K562 (cell line): ENCODE measurements around the gene LETM1. TPM values are rescaled to one million over a fixed set of nuclear protein-coding genes. Genes with fewer than 3 reads are reported as not detected.

Experiments
- ATAC-seq: fragments of 200-7000 bp; cut with Tn5 transposase; 3 replicates; pipeline ENCODE4 v1.9.1; 2020; ENCODE audit warnings: moderate library complexity
- BruUV-seq: library from RNA; stranded (reverse); fragments of 400-500 nt; replicated peaks from 2 replicates; lab custom pipeline; 2021; lab: Mats Ljungman, UMichigan
- CTCF ChIA-PET: fragments of 300-600 bp; formaldehyde crosslinking; extraction: SDS; loops from one replicate; lab custom pipeline; 2021; ENCODE audit warnings: low intra/inter-chr PET ratio; lab: Yijun Ruan, JAX
- POLR2A ChIA-PET: fragments of 300-600, 350-650 bp; sonication (Branson Sonifier 250); formaldehyde crosslinking; extraction: SDS; loops from one replicate; lab custom pipeline; 2021; ENCODE audit warnings: antibody characterized with exemption, inconsistent platforms; lab: Yijun Ruan, JAX
- DNase-seq, 4 experiments: peaks; one replicate each; pipeline versions ENCODE4 v3.0.0 to v3.0.0-alpha.2; 2011 to 2018; ENCODE audit warnings: low spot score in 3 of 4, mixed read lengths in 3 of 4; ENCODE audit errors: extremely low read depth in 1 of 4
- FAIRE-seq: peaks from 2 replicates; lab custom pipeline; 2011; peaks lifted over from hg19 to GRCh38; lab: Jason Lieb, UNC
- H2AFZ ChIP-seq: 2 replicates; pipeline ENCODE4 v1.6.0; 2011; ENCODE audit warnings: low read depth, low read length, control low read depth, inconsistent platforms
- H3K27ac ChIP-seq: fragments of 200-600 bp; 3 replicates; pipeline ENCODE4 v1.8.0; 2011; ENCODE audit warnings: low read depth, mild to moderate bottlenecking, control low read depth, inconsistent platforms, low read length, moderate library complexity, mixed read lengths; ENCODE audit errors: extremely low read depth
- H3K27me3 ChIP-seq, 2 experiments: fragments of 300-600 bp in 1 of 2; 2 replicates in 1 of 2; 3 replicates in 1 of 2; pipeline versions ENCODE4 v1.6.0 to v1.8.0; 2011; ENCODE audit warnings: inconsistent platforms in 2 of 2, low read length in 2 of 2, mild to moderate bottlenecking in 1 of 2, mixed read lengths in 1 of 2, moderate library complexity in 1 of 2; ENCODE audit not compliant: control insufficient read depth in 2 of 2, insufficient read depth in 2 of 2
- H3K36me3 ChIP-seq: fragments of 300-600 bp; 3 replicates; pipeline ENCODE4 v1.8.0; 2011; ENCODE audit warnings: mild to moderate bottlenecking, low read length, inconsistent platforms; ENCODE audit not compliant: control insufficient read depth, insufficient read depth
- H3K4me1 ChIP-seq, 2 experiments: fragments of 200-600 bp in 1 of 2; replicated peaks in 1 of 2; 2 replicates in 1 of 2; 3 replicates in 1 of 2; pipeline versions ENCODE4 v1.5.1 to v1.8.0; 2011; ENCODE audit warnings: inconsistent platforms in 2 of 2, low read length in 2 of 2, mild to moderate bottlenecking in 1 of 2, mixed read lengths in 1 of 2, moderate library complexity in 1 of 2; ENCODE audit not compliant: control insufficient read depth in 2 of 2, insufficient read depth in 2 of 2
- H3K4me2 ChIP-seq: 2 replicates; pipeline ENCODE4 v1.6.1; 2011; ENCODE audit warnings: low read length, control low read depth, inconsistent platforms, mixed read lengths; ENCODE audit not compliant: insufficient read depth
- H3K4me3 ChIP-seq: fragments of 200-600 bp; sonication (generic), shearing (Covaris generic); 2 replicates; pipeline ENCODE4 v1.5.1; 2016; ENCODE audit warnings: control low read depth, inconsistent platforms
- H3K79me2 ChIP-seq: fragments of 200-600 bp; 3 replicates; pipeline ENCODE4 v1.8.0; 2011; ENCODE audit warnings: low read length, inconsistent platforms; ENCODE audit not compliant: control insufficient read depth, insufficient read depth
- H3K9ac ChIP-seq, 2 experiments: 2 replicates each; pipeline versions ENCODE4 v1.6.0 to v1.6.1; 2011; ENCODE audit warnings: low read depth in 2 of 2, low read length in 2 of 2, control low read depth in 1 of 2, inconsistent platforms in 1 of 2, mild to moderate bottlenecking in 1 of 2, mixed read lengths in 1 of 2; ENCODE audit not compliant: insufficient read depth in 1 of 2
- H3K9me1 ChIP-seq: one replicate; pipeline ENCODE4 v1.6.0; 2011; ENCODE audit warnings: inconsistent platforms, mild to moderate bottlenecking, low read length, moderate library complexity; ENCODE audit not compliant: control insufficient read depth, insufficient read depth
- H3K9me3 ChIP-seq: replicated peaks from 2 replicates; pipeline ENCODE4 v1.5.1; 2011; ENCODE audit warnings: low read depth, low read length, inconsistent platforms; ENCODE audit not compliant: control insufficient read depth, insufficient read depth
- H4K20me1 ChIP-seq: replicated peaks from 2 replicates; pipeline ENCODE4 v1.6.1; 2011; ENCODE audit warnings: low read length, inconsistent platforms, mixed read lengths; ENCODE audit not compliant: control insufficient read depth, insufficient read depth
- ARHGAP35 ChIP-seq: fragments of 450-650 bp; IDR thresholded peaks from 2 replicates; pipeline ENCODE4 v1.6.1; 2018; ENCODE audit not compliant: partially characterized antibody
- BRF1 ChIP-seq: IDR thresholded peaks from 3 replicates; pipeline ENCODE4 v1.6.1; 2011; ENCODE audit warnings: borderline replicate concordance, mild to moderate bottlenecking; ENCODE audit not compliant: insufficient read length; ENCODE audit errors: extremely low read depth
- CXXC5 ChIP-seq: fragments of 250-450 bp; sonication (Bioruptor Pico); IDR thresholded peaks from 2 replicates; pipeline ENCODE4 v1.8.0; 2022; ENCODE audit warnings: inconsistent platforms, mild to moderate bottlenecking, moderate library complexity
- E2F3 ChIP-seq: fragments of 250-450 bp; sonication (Bioruptor Pico); IDR thresholded peaks from 2 replicates; pipeline ENCODE4 v1.4.0; 2020; ENCODE audit warnings: mild to moderate bottlenecking
- FIP1L1 ChIP-seq: fragments of 200-400 bp; formaldehyde crosslinking; IDR thresholded peaks from 2 replicates; pipeline ENCODE4 v1.6.1; 2018; ENCODE audit warnings: mild to moderate bottlenecking, low read depth, low read length; ENCODE audit not compliant: poor library complexity, severe bottlenecking
- HDAC1 ChIP-seq, 2 experiments: fragments of 450-650 bp; IDR thresholded peaks; 2 replicates each; pipeline ENCODE4 v1.6.1; 2016 to 2017; ENCODE audit warnings: inconsistent platforms in 1 of 2, mild to moderate bottlenecking in 1 of 2, moderate library complexity in 1 of 2
- KAT7 ChIP-seq: sonication (generic); formaldehyde crosslinking; IDR thresholded peaks from 2 replicates; pipeline ENCODE4 v1.8.0; 2022; ENCODE audit warnings: missing genetic modification reagents, mild to moderate bottlenecking, borderline replicate concordance
- PTBP1 ChIP-seq: fragments of 200-400 bp; formaldehyde crosslinking; IDR thresholded peaks from 2 replicates; pipeline ENCODE4 v1.6.1; 2017; ENCODE audit warnings: low read depth, low read length
- RBM17 ChIP-seq: fragments of 200-400 bp; formaldehyde crosslinking; IDR thresholded peaks from 2 replicates; pipeline ENCODE4 v1.6.1; 2017; ENCODE audit warnings: low read depth, mild to moderate bottlenecking, low read length, borderline replicate concordance
- SNAPC5 ChIP-seq: fragments of 250-450 bp; sonication (Bioruptor Pico); IDR thresholded peaks from 2 replicates; pipeline ENCODE4 v1.8.0; 2021; ENCODE audit warnings: moderate library complexity, mild to moderate bottlenecking, inconsistent platforms
- TFE3 ChIP-seq: fragments of 450-650 bp; formaldehyde crosslinking; IDR thresholded peaks from 2 replicates; pipeline ENCODE4 v1.4.0; 2020; ENCODE audit warnings: mild to moderate bottlenecking, mixed read lengths
- WHSC1 ChIP-seq: IDR thresholded peaks from one replicate; pipeline ENCODE4 v1.6.1; 2012; ENCODE audit warnings: low read length, control low read depth, inconsistent platforms
- ZNF165 ChIP-seq: fragments of 250-450 bp; sonication (Bioruptor Pico); IDR thresholded peaks from 2 replicates; pipeline ENCODE4 v1.4.0; 2020; ENCODE audit warnings: borderline replicate concordance
- ZNF24 ChIP-seq: fragments of 450-650 bp; IDR thresholded peaks from 2 replicates; pipeline ENCODE4 v1.6.1; 2016
- ZNF431 ChIP-seq: sonication (generic); formaldehyde crosslinking; IDR thresholded peaks from 2 replicates; pipeline ENCODE4 v1.8.0; 2022; ENCODE audit warnings: mild to moderate bottlenecking, missing genetic modification reagents
- WGBS: fragments of 100-300 bp; shearing (Covaris generic); methylation state at CpG from one replicate; pipeline ENCODE4 v1.1.6; 2016; ENCODE audit warnings: low coverage, mixed read lengths; ENCODE audit not compliant: insufficient coverage; ENCODE audit errors: missing lambda C conversion rate; 5-methylcytosine and 5-hydroxymethylcytosine counted together
- in situ Hi-C: fragments of 300-500 bp; cut with MboI; formaldehyde crosslinking; loops from 4 replicates; pipeline ENCODE4 v1.15.0; 2018; ENCODE audit warnings: inconsistent platforms, mixed read lengths
- intact Hi-C: fragments of 100-400 bp; cut with micrococcal nuclease; formaldehyde crosslinking; loops from 2 replicates; pipeline ENCODE4 v1.14.2; 2022
- polyA plus RNA-seq, 8 experiments: library from polyadenylated mRNA; depleted of rRNA in 4 of 8; stranded (reverse) in 5 of 8; unstranded in 3 of 8; fragments of >200 nt; fragmentation: Nextera tagmentation in 2 of 8; fragmentation: Illumina TruSeq in 1 of 8; extraction: Ambion mirVana in 2 of 8; extraction: Trizol in 1 of 8; gene quantifications; 2 replicates each; pipeline versions ENCODE4 v1.2.1 to v1.2.3, GENCODE V29; 2011 to 2014; ENCODE audit warnings: inconsistent platforms in 1 of 8, missing spikeins in 1 of 8
- total RNA-seq, 7 experiments: library from RNA; depleted of rRNA in 6 of 7; stranded (reverse); fragments of >200 nt in 6 of 7; fragmentation: Illumina TruSeq in 2 of 7; extraction: Trizol in 2 of 7; gene quantifications; 2 replicates each; pipeline versions ENCODE4 v1.2.1 to v1.2.3, GENCODE V29; 2011 to 2021; ENCODE audit warnings: low replicate concordance in 1 of 7
- TF ChIP-seq, protein P1 (sequence below): fragments of 450-650 bp; IDR thresholded peaks from 2 replicates; pipeline ENCODE4 v1.6.1; 2016; ENCODE audit warnings: borderline replicate concordance
- TF ChIP-seq, protein P2 (sequence below): sonication (generic); formaldehyde crosslinking; IDR thresholded peaks from 2 replicates; pipeline ENCODE4 v1.8.0; 2022; ENCODE audit warnings: mild to moderate bottlenecking, missing genetic modification reagents

Gene LETM1
- total and polyA plus RNA-seq, 9 of the 15 experiments (the other 6 are each of a cell fraction or from before 2014, with no cell fraction given): 3.9 to 109 (median 35.0) TPM

DNA sequence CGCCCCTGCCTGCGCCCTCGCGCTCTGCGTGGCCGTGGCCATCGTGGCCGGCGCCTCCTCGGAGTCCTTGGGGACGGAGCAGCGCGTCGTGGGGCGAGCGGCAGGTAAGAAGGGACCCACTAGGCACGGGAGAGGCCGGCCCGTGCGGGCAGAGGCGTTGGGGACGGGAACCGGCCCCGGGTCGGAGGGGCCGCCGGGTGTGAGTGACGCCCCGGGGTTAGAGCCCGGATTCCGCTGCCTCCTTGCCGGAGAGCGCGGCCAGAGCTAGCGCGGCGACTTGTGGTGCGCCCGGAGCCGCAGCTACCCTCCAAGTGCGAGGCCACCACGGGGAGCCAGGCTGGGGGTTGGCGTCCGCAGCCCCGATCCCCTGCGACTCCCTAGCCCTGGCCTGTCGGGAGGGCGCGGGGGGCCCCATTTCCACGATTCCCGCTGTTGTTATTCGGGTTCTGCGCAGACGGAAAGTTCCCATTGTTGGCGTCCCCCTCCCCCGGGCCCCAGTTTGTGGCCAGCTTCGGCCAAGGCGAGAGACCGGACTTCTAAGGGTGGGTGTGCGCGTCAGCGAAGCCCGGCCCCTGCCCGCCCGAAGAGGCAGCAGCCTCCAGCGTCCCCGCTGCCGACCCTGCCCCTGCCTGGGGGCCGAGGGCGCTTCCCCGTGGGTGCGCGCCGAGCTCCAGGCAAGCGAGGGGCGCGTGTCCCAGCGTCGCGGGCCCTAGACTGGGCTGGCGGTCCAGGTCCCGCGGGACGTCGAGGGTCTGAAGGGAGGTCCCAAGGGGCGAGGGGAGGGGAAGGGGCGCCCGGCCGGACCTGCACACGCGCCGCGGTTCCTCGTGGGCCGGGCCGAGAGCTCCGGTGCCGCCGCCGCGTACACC is 61.8 kb downstream of the LETM1 start:
- Histone ChIP-seq H3K36me3 (peaks cover 23% of the 10 kb centered on the region; the same call in 2 of the 3 replicates), H3K4me2 (peak overlapping the region; percentile 78), H2AFZ (peak overlapping the region; percentile 63; the same call in 1 of the 2 replicates), H3K9ac (peak overlapping the region; percentile 73 to 91), H3K4me1 (peaks cover 3 to 70% of the 10 kb centered on the region in 2 experiments; a peak in 3 of 5 replicates), H4K20me1 (peaks cover 20% of the 10 kb centered on the region), H3K9me3 (no peaks in the 10 kb centered on the region), H3K79me2 (peaks cover 47% of the 10 kb centered on the region), H3K4me3 (peak overlapping the region; percentile 67), H3K27me3 (no peaks in the 10 kb centered on the region), H3K27ac (peak overlapping the region; percentile 78), H3K9me1 (peaks cover 7% of the 10 kb centered on the region)
- BruUV-seq: TSS peak; percentile 51
- FAIRE-seq (no peak), DNase-seq (peak in 2 of 4 experiments; percentile 46 to 55), ATAC-seq (peak; percentile 47)
- ChIA-PET CTCF (interaction anchor here (0.6 kb wide), 1 partner anchor 44 kb away, joined by 5 read pairs; no protein-coding TSS in a partner anchor), POLR2A (interaction anchor here (0.6 to 3.4 kb wide), 11 partner anchors 9 to 101 kb away, joined by 3 to 17 read pairs (median 4); partner anchors contain the start of genes TACC3 and TMEM129)
- under 1% methylated on average over 83 of the region's 101 CpGs for WGBS
- intact Hi-C loops: no loop called here
- in situ Hi-C loops: no loop called here
- TF ChIP-seq WHSC1 (no peak), HDAC1 (IDR thresholded peaks at IDR 0.05) (no peak), ARHGAP35 (no peak), CXXC5 (CRISPR knock-in tag) (peak; percentile 11; the same call in 1 of the 2 replicates), ZNF165 (CRISPR knock-in tag) (no peak), KAT7 (CRISPR knock-in tag) (no peak), ZNF24 (no peak), E2F3 (CRISPR knock-in tag) (no peak), BRF1 (no peak), TFE3 (CRISPR knock-in tag) (no peak), ZNF431 (CRISPR knock-in tag) (no peak), PTBP1 (no peak), FIP1L1 (peak; percentile 10), RBM17 (no peak), SNAPC5 (CRISPR knock-in tag) (no peak)
- TF ChIP-seq, protein P1, sequence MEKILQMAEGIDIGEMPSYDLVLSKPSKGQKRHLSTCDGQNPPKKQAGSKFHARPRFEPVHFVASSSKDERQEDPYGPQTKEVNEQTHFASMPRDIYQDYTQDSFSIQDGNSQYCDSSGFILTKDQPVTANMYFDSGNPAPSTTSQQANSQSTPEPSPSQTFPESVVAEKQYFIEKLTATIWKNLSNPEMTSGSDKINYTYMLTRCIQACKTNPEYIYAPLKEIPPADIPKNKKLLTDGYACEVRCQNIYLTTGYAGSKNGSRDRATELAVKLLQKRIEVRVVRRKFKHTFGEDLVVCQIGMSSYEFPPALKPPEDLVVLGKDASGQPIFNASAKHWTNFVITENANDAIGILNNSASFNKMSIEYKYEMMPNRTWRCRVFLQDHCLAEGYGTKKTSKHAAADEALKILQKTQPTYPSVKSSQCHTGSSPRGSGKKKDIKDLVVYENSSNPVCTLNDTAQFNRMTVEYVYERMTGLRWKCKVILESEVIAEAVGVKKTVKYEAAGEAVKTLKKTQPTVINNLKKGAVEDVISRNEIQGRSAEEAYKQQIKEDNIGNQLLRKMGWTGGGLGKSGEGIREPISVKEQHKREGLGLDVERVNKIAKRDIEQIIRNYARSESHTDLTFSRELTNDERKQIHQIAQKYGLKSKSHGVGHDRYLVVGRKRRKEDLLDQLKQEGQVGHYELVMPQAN: no peak
- TF ChIP-seq, protein P2, sequence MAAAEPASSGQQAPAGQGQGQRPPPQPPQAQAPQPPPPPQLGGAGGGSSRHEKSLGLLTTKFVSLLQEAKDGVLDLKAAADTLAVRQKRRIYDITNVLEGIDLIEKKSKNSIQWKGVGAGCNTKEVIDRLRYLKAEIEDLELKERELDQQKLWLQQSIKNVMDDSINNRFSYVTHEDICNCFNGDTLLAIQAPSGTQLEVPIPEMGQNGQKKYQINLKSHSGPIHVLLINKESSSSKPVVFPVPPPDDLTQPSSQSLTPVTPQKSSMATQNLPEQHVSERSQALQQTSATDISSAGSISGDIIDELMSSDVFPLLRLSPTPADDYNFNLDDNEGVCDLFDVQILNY: no peak
